Endothelial cell of umbilical vein (primary cell): ENCODE results near the gene MYH14. TPM values are rescaled to one million over a fixed set of nuclear protein-coding genes. Genes with fewer than 3 reads are reported as not detected.

Experiments used
- BruUV-seq: library from RNA; stranded (reverse); fragments of 400-500 nt; replicated peaks from 2 replicates; lab custom pipeline; 2021; lab: Mats Ljungman, UMichigan
- CTCF ChIA-PET: fragments of 300-600, 350-600 bp; sonication (Branson Sonifier 250); formaldehyde crosslinking; loops from one replicate; lab custom pipeline; 2021; ENCODE audit warnings: antibody characterized with exemption, inconsistent platforms; lab: Charles Lee
- POLR2A ChIA-PET: fragments of 300-600, 350-600 bp; sonication (Branson Sonifier 250); formaldehyde crosslinking; loops from one replicate; lab custom pipeline; 2021; ENCODE audit warnings: antibody characterized with exemption, inconsistent platforms; lab: Charles Lee
- DNase-seq: peaks from one replicate; pipeline ENCODE4 v3.0.0-alpha.2; 2011; ENCODE audit warnings: low read depth, low spot score
- FAIRE-seq: peaks from 2 replicates; lab custom pipeline; 2011; peaks lifted over from hg19 to GRCh38; lab: Jason Lieb, UNC
- H2AFZ ChIP-seq: 2 replicates; pipeline ENCODE4 v1.6.0; 2012; ENCODE audit warnings: low read depth, low read length, control low read depth, inconsistent platforms
- H3K27ac ChIP-seq: 2 replicates; pipeline ENCODE4 v1.5.1; 2011; ENCODE audit warnings: low read depth, mild to moderate bottlenecking, control low read depth, low read length, moderate library complexity; ENCODE audit not compliant: insufficient read depth
- H3K27me3 ChIP-seq, 2 experiments: 2 replicates each; pipeline versions ENCODE4 v1.6.0 to v1.6.1; 2011; ENCODE audit warnings: low read length in 2 of 2, mixed read lengths in 1 of 2; ENCODE audit not compliant: control insufficient read depth in 2 of 2, insufficient read depth in 2 of 2
- H3K36me3 ChIP-seq, 2 experiments: 2 replicates in 1 of 2; 3 replicates in 1 of 2; pipeline ENCODE4 v1.5.1; 2011; ENCODE audit warnings: low read length in 2 of 2, mild to moderate bottlenecking in 1 of 2, moderate library complexity in 1 of 2; ENCODE audit not compliant: control insufficient read depth in 2 of 2, insufficient read depth in 2 of 2; ENCODE audit errors: extremely low read depth in 1 of 2
- H3K4me1 ChIP-seq: 3 replicates; pipeline ENCODE4 v1.5.1; 2011; ENCODE audit warnings: mild to moderate bottlenecking, low read length; ENCODE audit not compliant: control insufficient read depth, insufficient read depth; ENCODE audit errors: extremely low read depth
- H3K4me2 ChIP-seq: 2 replicates; pipeline ENCODE4 v1.6.1; 2011; ENCODE audit warnings: low read length, control low read depth, mixed read lengths; ENCODE audit not compliant: insufficient read depth
- H3K4me3 ChIP-seq, 3 experiments: fragments of 200-600 bp in 1 of 3; sonication (generic), shearing (Covaris generic) in 1 of 3; replicated peaks in 1 of 3; 2 replicates each; pipeline ENCODE4 v1.5.1; 2011 to 2016; ENCODE audit warnings: control low read depth in 3 of 3, low read length in 3 of 3, mild to moderate bottlenecking in 2 of 3, inconsistent platforms in 1 of 3, low read depth in 1 of 3, moderate library complexity in 1 of 3; ENCODE audit not compliant: insufficient read depth in 1 of 3
- H3K79me2 ChIP-seq: 2 replicates; pipeline ENCODE4 v1.6.0; 2012; ENCODE audit warnings: low read length, inconsistent platforms; ENCODE audit not compliant: control insufficient read depth, insufficient read depth
- H3K9ac ChIP-seq: replicated peaks from 2 replicates; pipeline ENCODE3; 2011; ENCODE audit warnings: low read length, control low read depth; ENCODE audit not compliant: insufficient read depth; ENCODE audit errors: extremely low read depth
- H3K9me1 ChIP-seq: replicated peaks from 3 replicates; pipeline ENCODE4 v1.6.0; 2011; ENCODE audit warnings: mild to moderate bottlenecking, low read length; ENCODE audit not compliant: control insufficient read depth, insufficient read depth; ENCODE audit errors: extremely low read depth
- H3K9me3 ChIP-seq: replicated peaks from 2 replicates; pipeline ENCODE4 v1.5.1; 2012; ENCODE audit warnings: low read length, inconsistent platforms; ENCODE audit not compliant: control insufficient read depth, insufficient read depth
- H4K20me1 ChIP-seq: replicated peaks from 2 replicates; pipeline ENCODE3; 2011; ENCODE audit warnings: mild to moderate bottlenecking, low read length; ENCODE audit not compliant: control insufficient read depth, insufficient read depth; ENCODE audit errors: extremely low read depth
- CTCF ChIP-seq, 2 donors: IDR thresholded peaks; 1 replicate in 1 of 2; 2 replicates in 1 of 2; pipeline ENCODE4 v1.5.1; 2011; ENCODE audit warnings: low read length in 2 of 2, mild to moderate bottlenecking in 2 of 2, moderate library complexity in 2 of 2, control low read depth in 1 of 2, inconsistent platforms in 1 of 2, low read depth in 1 of 2; ENCODE audit not compliant: insufficient read depth in 1 of 2; ENCODE audit errors: extremely low read depth in 1 of 2
- EZH2 ChIP-seq: IDR thresholded peaks from 2 replicates; pipeline ENCODE4 v1.6.1; 2012; ENCODE audit warnings: borderline replicate concordance, low read depth, mild to moderate bottlenecking, moderate library complexity, low read length, inconsistent platforms; ENCODE audit not compliant: severe bottlenecking
- FOS ChIP-seq: IDR thresholded peaks from 2 replicates; pipeline ENCODE4 v1.6.1; 2011; ENCODE audit warnings: mild to moderate bottlenecking, low read length, moderate library complexity, borderline replicate concordance; ENCODE audit not compliant: insufficient read depth
- GATA2 ChIP-seq: IDR thresholded peaks from 2 replicates; pipeline ENCODE4 v1.7.0; 2011; ENCODE audit warnings: low read depth, mild to moderate bottlenecking, moderate library complexity, mixed read lengths, low read length; ENCODE audit not compliant: insufficient read length, insufficient read depth
- JUN ChIP-seq: IDR thresholded peaks from 2 replicates; pipeline ENCODE4 v1.6.1; 2011; ENCODE audit warnings: borderline replicate concordance, low read depth; ENCODE audit not compliant: insufficient read length, insufficient read depth
- MAX ChIP-seq: IDR thresholded peaks from 2 replicates; pipeline ENCODE4 v1.6.1; 2011; ENCODE audit not compliant: insufficient read depth, insufficient read length
- MYC ChIP-seq: IDR thresholded peaks from one replicate; pipeline ENCODE4 v1.6.1; 2011; ENCODE audit warnings: mild to moderate bottlenecking, low read depth, low read length
- POLR2AphosphoS5 ChIP-seq: IDR thresholded peaks from 2 replicates; pipeline ENCODE4 v1.6.1; 2012; ENCODE audit warnings: low read depth, mild to moderate bottlenecking, control low read depth, low read length, moderate library complexity; ENCODE audit not compliant: insufficient read depth
- dilution Hi-C: fragments of 300-500 bp; cut with MboI; formaldehyde crosslinking; loops from one replicate; pipeline ENCODE4 v1.15.0; 2019; ENCODE audit warnings: low sequenced_read_pairs; ENCODE audit not compliant: extremely low pct_ligation_motif_present
- intact Hi-C: fragments of 100-400 bp; cut with micrococcal nuclease; formaldehyde crosslinking; loops from one replicate; pipeline ENCODE4 v1.10.0; 2022
- polyA plus RNA-seq, 4 experiments: library from polyadenylated mRNA; depleted of rRNA in 3 of 4; stranded (reverse) in 3 of 4; unstranded in 1 of 4; fragments of >200 nt; gene quantifications; 2 replicates each; pipeline versions ENCODE4 v1.2.1 to v1.2.3, GENCODE V29; 2011 to 2012; ENCODE audit warnings: missing spikeins in 1 of 4
- total RNA-seq: library from RNA; stranded (reverse); gene quantifications from 2 replicates; pipeline ENCODE4 v1.2.3, GENCODE V29; 2021

MYH14 gene
- total and polyA plus RNA-seq, 2 donors (not counting 3 experiments of a cell fraction or from before 2014, with no cell fraction given), result 0.13 TPM; not detected in 1

- Histone ChIP-seq H3K9ac (no peak overlapping the region), H2AFZ (no peak overlapping the region), H3K4me3 (no peak overlapping the region), H3K9me1 (no peaks in the 10 kb centered on the region), H3K36me3 (no peaks in the 10 kb centered on the region), H3K4me2 (no peak overlapping the region), H3K79me2 (no peaks in the 10 kb centered on the region), H4K20me1 (no peaks in the 10 kb centered on the region), H3K27ac (no peak overlapping the region), H3K4me1 (no peaks in the 10 kb centered on the region), H3K9me3 (no peaks in the 10 kb centered on the region), H3K27me3 (no peaks in the 10 kb centered on the region)
- BruUV-seq, result no TSS peak
- ChIA-PET CTCF (no interaction called here), POLR2A (no interaction called here)
- no peak for FAIRE-seq
- no peak for DNase-seq
- dilution Hi-C loops, result no loop called here
- intact Hi-C loops, result no loop called here
- no peak for TF ChIP-seq MYC
- TF ChIP-seq GATA2, result no peak
- TF ChIP-seq CTCF (IDR thresholded peaks at IDR 0.05; ENCODE audit: extremely low read depth in 1 of 2, insufficient read depth in 1 of 2, low read depth in 1 of 2, low read length in 2 of 2), result no peak
- no peak for TF ChIP-seq POLR2AphosphoS5
- TF ChIP-seq MAX, result no peak
- no peak for TF ChIP-seq FOS
- no peak for TF ChIP-seq EZH2
- no peak for TF ChIP-seq JUN
These were observed 10.8 kb upstream of the MYH14 start for GRCh38 chr19:50192463-50193211.
